ENCODE data around the gene BCL2L13.

GRCh38 chr22:17774926-17775685 is 136.5 kb downstream of the BCL2L13 start:
- no peak for TF ChIP-seq CTCF (IDR thresholded peaks at IDR 0.05; ENCODE audit: poor library complexity)
- TF ChIP-seq EZH2 (IDR thresholded peaks at IDR 0.05; ENCODE audit: borderline replicate concordance) = no peak

Measured in hepatocyte (in vitro differentiated cells).